ENCODE results near the gene GSTA2. TPM values are rescaled to one million over a fixed set of nuclear protein-coding genes. Genes with fewer than 3 reads are reported as not detected.

GSTA2 gene
- polyA plus RNA-seq, 1 donor from 2014 or later = not detected

Other genes with a start within 250 kb of the GSTA2 start
- 0.41 and 0.76 TPM in 2 replicates for gene TRAM2, start 186.4 kb downstream of the GSTA2 start, polyA plus RNA-seq
- gene TMEM14A, start 92.4 kb downstream of the GSTA2 start, polyA plus RNA-seq = 268 and 326 TPM in 2 replicates
- gene GSTA1, start 40.3 kb upstream of the GSTA2 start, polyA plus RNA-seq = 0.86 TPM in 1 of 2 replicates, not detected in the other
- gene GSTA5, start 77.3 kb upstream of the GSTA2 start, polyA plus RNA-seq = not detected in 2 replicates
- not detected in 2 replicates for gene GSTA3, start 146.2 kb upstream of the GSTA2 start, polyA plus RNA-seq
- gene GSTA4, start 231.8 kb upstream of the GSTA2 start, polyA plus RNA-seq = 735 and 764 TPM in 2 replicates

Data from neural cell (in vitro differentiated cells).